A673 (cell line): ENCODE data around the gene BRSK1. TPM values are rescaled to one million over a fixed set of nuclear protein-coding genes. Genes with fewer than 3 reads are reported as not detected.

Source experiments
- BruUV-seq: library from RNA; stranded (reverse); fragments of 400-500 nt; replicated peaks from 2 replicates; lab custom pipeline; 2021; lab: Mats Ljungman, UMichigan
- CTCF ChIA-PET: fragments of 300-600 bp; sonication (Branson Sonifier 250); formaldehyde crosslinking; loops from one replicate; lab custom pipeline; 2022; ENCODE audit warnings: antibody characterized with exemption; lab: Charles Lee
- POLR2A ChIA-PET: fragments of 300-600 bp; sonication (Branson Sonifier 250); formaldehyde crosslinking; loops from one replicate; lab custom pipeline; 2022; ENCODE audit warnings: antibody characterized with exemption; ENCODE audit not compliant: low non-redundant PET; lab: Charles Lee
- DNase-seq: peaks from one replicate; pipeline ENCODE4 v3.0.0-alpha.2; 2015; ENCODE audit warnings: low spot score
- H3K27ac ChIP-seq: fragments of 200-600 bp; sonication (generic); 2 replicates; pipeline ENCODE4 v1.5.1; 2016; ENCODE audit warnings: mixed run types, low read depth, mild to moderate bottlenecking, mixed read lengths, antibody characterized with exemption, low read length; ENCODE audit not compliant: poor library complexity, severe bottlenecking
- H3K27me3 ChIP-seq: fragments of 200-600 bp; sonication (generic); replicated peaks from 2 replicates; pipeline ENCODE4 v1.6.1; 2017; ENCODE audit warnings: mixed run types, low read depth, mild to moderate bottlenecking, mixed read lengths, antibody characterized with exemption, low read length; ENCODE audit not compliant: insufficient read depth, poor library complexity
- H3K36me3 ChIP-seq: fragments of 200-600 bp; sonication (generic); 2 replicates; pipeline ENCODE4 v1.6.1; 2016; ENCODE audit warnings: mixed run types, mild to moderate bottlenecking, mixed read lengths, antibody characterized with exemption, low read length; ENCODE audit not compliant: insufficient read depth, poor library complexity, severe bottlenecking
- H3K4me1 ChIP-seq: fragments of 200-600 bp; sonication (generic); 2 replicates; pipeline ENCODE4 v1.6.1; 2017; ENCODE audit warnings: mixed run types, mild to moderate bottlenecking, mixed read lengths, antibody characterized with exemption, low read length; ENCODE audit not compliant: insufficient read depth, poor library complexity, severe bottlenecking
- H3K4me3 ChIP-seq: fragments of 200-600 bp; sonication (generic); 2 replicates; pipeline ENCODE4 v1.5.1; 2016; ENCODE audit warnings: low read depth, mixed run types, mild to moderate bottlenecking, mixed read lengths, low read length; ENCODE audit not compliant: poor library complexity, severe bottlenecking
- H3K9me3 ChIP-seq: fragments of 200-600 bp; sonication (generic); 2 replicates; pipeline ENCODE4 v1.6.1; 2016; ENCODE audit warnings: mixed run types, low read depth, mild to moderate bottlenecking, mixed read lengths, antibody characterized with exemption, low read length; ENCODE audit not compliant: poor library complexity, severe bottlenecking
- EZH2 ChIP-seq: fragments of 200-600 bp; sonication (generic); IDR thresholded peaks from 2 replicates; pipeline ENCODE4 v1.6.1; 2017; ENCODE audit warnings: borderline replicate concordance, low read depth, mild to moderate bottlenecking, mixed read lengths, antibody characterized with exemption, low read length; ENCODE audit not compliant: poor library complexity, severe bottlenecking
- intact Hi-C: fragments of 100-400 bp; cut with micrococcal nuclease; formaldehyde crosslinking; loops from one replicate; pipeline ENCODE4 v1.10.0; 2022; ENCODE audit not compliant: unreplicated experiment
- total RNA-seq: library from RNA; stranded (reverse); gene quantifications from 2 replicates; pipeline ENCODE4 v1.2.3, GENCODE V29; 2021
- TF ChIP-seq, protein P1 (sequence below): fragments of 300-800, 200-600 bp; sonication (generic); conservative IDR thresholded peaks from 2 replicates; pipeline ENCODE4 v1.5.1; 2017; ENCODE audit warnings: low read depth, mild to moderate bottlenecking, antibody characterized with exemption, low read length, moderate library complexity, mixed read lengths

Gene BRSK1
- total RNA-seq, 1 experiment from 2014 or later = 30.5 TPM

DNA sequence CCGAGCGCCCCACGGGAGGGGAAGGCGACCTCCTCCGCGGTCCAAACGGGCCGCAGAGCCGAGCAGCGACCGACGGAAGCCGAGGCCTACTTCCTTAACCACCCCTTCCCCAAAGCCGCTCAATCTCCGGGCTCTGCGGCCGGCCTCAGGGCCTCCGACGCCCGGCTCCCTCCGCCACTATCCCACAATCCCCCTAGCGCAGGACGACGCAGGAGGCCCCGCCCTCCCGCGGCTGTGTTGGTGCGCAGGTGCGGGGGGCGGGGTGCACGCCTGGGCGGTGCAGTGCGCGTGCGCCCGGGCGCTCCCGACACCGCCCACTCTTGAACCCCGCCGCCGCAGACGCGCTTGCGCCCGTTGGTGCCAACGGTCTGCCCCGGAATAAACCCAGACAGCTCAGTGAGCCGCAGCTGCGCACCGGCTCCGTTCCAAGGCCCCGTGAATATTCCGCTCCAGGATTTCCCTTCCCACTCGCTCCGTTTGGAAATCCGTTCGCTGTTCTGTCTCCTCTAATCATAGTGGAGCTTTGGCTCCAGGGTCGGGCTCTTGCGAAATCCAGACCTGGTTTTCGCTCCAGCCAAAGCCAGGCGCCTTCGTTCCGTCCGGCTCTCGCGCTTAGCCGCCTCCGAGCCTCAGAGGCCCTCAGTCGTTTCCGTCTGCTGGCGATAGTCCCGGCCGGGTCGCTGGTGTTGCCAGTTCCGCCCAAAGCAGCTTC, 24.8 kb upstream of the BRSK1 start, which contains the start of gene PPP6R1:
Gene PPP6R1, minus strand, starts transcription at position 190 of the 712 bp plus-strand sequence. CDS start 11,914 bp downstream, outside the sequence.
- intact Hi-C loops = loop anchor here (1.0 kb wide), 1 partner anchor 43 kb away; no protein-coding TSS in a partner anchor
- H3K27me3 ChIP-seq = no peaks in the 10 kb centered on the region
- BruUV-seq = no TSS peak
- peak; percentile 99 for DNase-seq
- ChIA-PET CTCF (interaction anchor here (1.3 kb wide), 1 partner anchor 118 kb away, joined by 3 read pairs; no protein-coding TSS in a partner anchor), POLR2A (interaction anchor here (0.7 kb wide), 1 partner anchor 149 kb away, joined by 3 read pairs; the partner anchor contains the start of gene UBE2S)
- H3K36me3 ChIP-seq = peaks cover 4% of the 10 kb centered on the region
- no peaks in the 10 kb centered on the region for H3K9me3 ChIP-seq
- peaks cover 23% of the 10 kb centered on the region for H3K4me1 ChIP-seq
- peak within 1 kb of the TSS; percentile 98 for H3K4me3 ChIP-seq
- peak within 1 kb of the TSS; percentile 96 for H3K27ac ChIP-seq
- TF ChIP-seq, protein P1, sequence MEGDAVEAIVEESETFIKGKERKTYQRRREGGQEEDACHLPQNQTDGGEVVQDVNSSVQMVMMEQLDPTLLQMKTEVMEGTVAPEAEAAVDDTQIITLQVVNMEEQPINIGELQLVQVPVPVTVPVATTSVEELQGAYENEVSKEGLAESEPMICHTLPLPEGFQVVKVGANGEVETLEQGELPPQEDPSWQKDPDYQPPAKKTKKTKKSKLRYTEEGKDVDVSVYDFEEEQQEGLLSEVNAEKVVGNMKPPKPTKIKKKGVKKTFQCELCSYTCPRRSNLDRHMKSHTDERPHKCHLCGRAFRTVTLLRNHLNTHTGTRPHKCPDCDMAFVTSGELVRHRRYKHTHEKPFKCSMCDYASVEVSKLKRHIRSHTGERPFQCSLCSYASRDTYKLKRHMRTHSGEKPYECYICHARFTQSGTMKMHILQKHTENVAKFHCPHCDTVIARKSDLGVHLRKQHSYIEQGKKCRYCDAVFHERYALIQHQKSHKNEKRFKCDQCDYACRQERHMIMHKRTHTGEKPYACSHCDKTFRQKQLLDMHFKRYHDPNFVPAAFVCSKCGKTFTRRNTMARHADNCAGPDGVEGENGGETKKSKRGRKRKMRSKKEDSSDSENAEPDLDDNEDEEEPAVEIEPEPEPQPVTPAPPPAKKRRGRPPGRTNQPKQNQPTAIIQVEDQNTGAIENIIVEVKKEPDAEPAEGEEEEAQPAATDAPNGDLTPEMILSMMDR = no peak

DNA sequence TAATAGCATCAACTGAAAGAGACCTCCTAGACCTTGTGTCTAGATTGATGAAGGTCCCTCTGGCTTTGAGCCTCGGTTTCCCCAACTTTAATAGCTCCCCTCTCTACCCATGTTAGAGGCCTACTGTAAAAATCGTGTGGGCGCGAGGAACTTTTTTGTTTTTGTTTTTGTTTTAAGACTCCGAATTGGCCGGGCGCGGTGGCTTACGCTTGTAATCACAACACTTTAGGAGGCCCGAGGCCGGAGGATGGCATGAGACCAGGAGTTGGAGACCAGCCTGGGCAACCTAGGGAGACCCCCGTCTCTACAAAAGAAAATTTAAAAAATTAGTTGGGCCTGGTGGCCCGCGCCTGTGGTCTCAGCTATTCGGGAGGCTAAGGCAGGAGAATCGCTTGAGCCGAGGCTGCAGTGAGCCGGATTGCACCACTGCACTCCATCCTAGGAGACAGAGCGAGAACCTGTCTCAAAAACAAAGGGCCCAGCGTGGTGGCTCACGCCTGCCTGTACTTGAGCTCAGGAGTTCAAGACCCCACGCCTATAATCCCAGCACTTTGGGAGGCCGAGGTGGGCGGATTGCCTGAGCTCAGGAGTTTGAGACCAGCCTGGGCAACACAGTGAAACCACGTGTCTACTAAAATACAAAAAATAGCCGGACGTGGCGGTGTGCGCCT, 24.1 kb upstream of the BRSK1 start:
- TF ChIP-seq, protein P1 = no peak
- TF ChIP-seq EZH2 = no peak
- no peak for DNase-seq
- peaks cover 23% of the 10 kb centered on the region for H3K4me1 ChIP-seq
- H3K4me3 ChIP-seq = peak overlapping the region; percentile 98
- peaks cover 3% of the 10 kb centered on the region for H3K36me3 ChIP-seq
- TSS peak; percentile 99 for BruUV-seq
- CTCF ChIA-PET = interaction anchor here (1.3 kb wide), 1 partner anchor 119 kb away, joined by 3 read pairs; no protein-coding TSS in a partner anchor
- no peaks in the 10 kb centered on the region for H3K27me3 ChIP-seq
- peak overlapping the region; percentile 96 for H3K27ac ChIP-seq
- H3K9me3 ChIP-seq = no peaks in the 10 kb centered on the region
- POLR2A ChIA-PET = no interaction called here
- intact Hi-C loops = loop anchor here (1.0 kb wide), 1 partner anchor 43 kb away; no protein-coding TSS in a partner anchor

DNA sequence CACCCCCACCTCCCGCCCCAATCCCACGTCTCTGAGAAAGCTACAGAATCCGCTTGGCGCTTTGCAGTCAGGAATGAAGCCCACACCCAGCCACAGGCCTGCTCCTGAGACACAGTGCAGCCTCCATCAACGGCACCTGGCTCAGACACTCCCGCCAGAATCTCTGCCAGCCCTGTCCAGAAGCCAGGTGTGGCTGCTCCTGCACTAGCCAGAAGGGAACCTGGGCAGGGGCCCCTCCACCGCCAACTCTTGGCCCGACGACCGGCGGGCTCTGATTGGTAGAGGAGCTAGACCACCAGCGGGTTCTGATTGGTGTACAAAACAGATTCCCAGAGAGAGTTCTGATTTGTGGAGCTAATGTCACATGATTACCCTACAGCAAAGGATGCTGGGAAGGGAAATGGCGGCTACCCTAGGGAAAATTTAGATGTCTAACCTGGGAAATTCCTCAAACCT, 22.1 kb upstream of the BRSK1 start:
- no peak for TF ChIP-seq EZH2
- TF ChIP-seq, protein P1 = no peak
- POLR2A ChIA-PET = no interaction called here
- H3K9me3 ChIP-seq = no peaks in the 10 kb centered on the region
- H3K27ac ChIP-seq = no peak overlapping the region
- intact Hi-C loops = no loop called here
- no peaks in the 10 kb centered on the region for H3K36me3 ChIP-seq
- H3K4me3 ChIP-seq = no peak overlapping the region
- no peaks in the 10 kb centered on the region for H3K27me3 ChIP-seq
- peaks cover 13% of the 10 kb centered on the region for H3K4me1 ChIP-seq
- DNase-seq = no peak
- CTCF ChIA-PET = no interaction called here
- no TSS peak for BruUV-seq
